ENCODE results near the gene PYDC1.
A peak's percentile ranks its signal among the peaks of the same experiment; 100 is the strongest.
"Not testable (repeated sequence)": the region's sequence is repeated elsewhere in the genome, so short reads cannot be mapped to it uniquely, and the experiment has no call there.

The PYDC1 gene

DNA sequence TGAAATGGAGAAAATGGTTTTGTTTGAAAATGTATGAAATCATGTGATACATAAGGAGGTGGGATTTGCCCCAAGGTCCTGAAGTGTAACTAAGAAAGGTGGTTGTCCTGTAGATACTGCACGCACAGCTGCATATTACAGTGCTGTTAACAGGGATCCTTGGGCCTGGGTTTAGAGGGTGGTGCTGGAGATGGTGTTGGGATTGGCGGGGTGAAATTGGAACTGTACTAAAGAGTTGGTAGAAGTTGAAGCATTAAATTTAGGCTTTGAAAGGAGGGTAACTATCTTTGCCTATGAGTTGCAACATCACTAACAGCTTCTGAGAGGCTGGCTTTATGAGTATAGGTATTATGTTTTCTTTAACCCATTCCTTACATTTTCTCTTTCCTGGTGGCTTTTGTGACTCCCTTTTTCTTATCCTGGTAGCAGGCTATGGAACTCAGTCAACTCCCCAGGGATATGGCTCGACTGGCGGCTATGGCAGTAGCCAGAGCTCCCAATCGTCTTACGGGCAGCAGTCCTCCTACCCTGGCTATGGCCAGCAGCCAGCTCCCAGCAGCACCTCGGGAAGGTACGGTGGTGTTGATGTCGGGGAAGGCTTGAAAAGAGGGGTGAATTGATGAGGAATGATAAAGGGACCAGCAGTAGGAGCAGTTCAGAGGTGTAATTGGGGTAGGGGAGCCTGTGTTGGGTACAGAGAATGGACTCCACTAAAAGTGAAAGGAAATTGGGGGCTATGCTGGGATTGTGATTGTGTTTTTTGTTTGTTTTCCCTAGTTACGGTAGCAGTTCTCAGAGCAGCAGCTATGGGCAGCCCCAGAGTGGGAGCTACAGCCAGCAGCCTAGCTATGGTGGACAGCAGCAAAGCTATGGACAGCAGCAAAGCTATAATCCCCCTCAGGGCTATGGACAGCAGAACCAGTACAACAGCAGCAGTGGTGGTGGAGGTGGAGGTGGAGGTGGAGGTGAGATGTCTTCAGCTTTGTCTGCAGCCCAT is 33.2 kb downstream of the PYDC1 start:
- Histone ChIP-seq H3K27ac (ENCODE audit: low read depth, low read length) (no peak overlapping the region), H3K9me3 (ENCODE audit: low read length) (no peaks in the 10 kb centered on the region), H3K9ac (ENCODE audit: low read length) (no peak overlapping the region), H3K36me3 (ENCODE audit: insufficient read depth, low read length) (peaks cover 60% of the 10 kb centered on the region), H3K4me1 (ENCODE audit: insufficient read depth, low read length) (peaks cover 34% of the 10 kb centered on the region), H3K4me3 (ENCODE audit: low read depth in 1 of 2, low read length in 2 of 2) (no peak overlapping the region), H3K27me3 (ENCODE audit: control insufficient read depth in 1 of 2, insufficient read depth in 2 of 2, low read length in 2 of 2) (no peaks in the 10 kb centered on the region)

- no peaks in the 10 kb centered on the region for H3K27me3 ChIP-seq (ENCODE audit: control insufficient read depth in 1 of 2, insufficient read depth in 2 of 2, low read length in 2 of 2)
- no peak overlapping the region for H3K9ac ChIP-seq (ENCODE audit: low read length)
- H3K9me3 ChIP-seq (ENCODE audit: low read length), result no peaks in the 10 kb centered on the region
- peaks cover 35% of the 10 kb centered on the region for H3K4me1 ChIP-seq (ENCODE audit: insufficient read depth, low read length)
- peak overlapping the region in 1 of 2 donors; percentile 36 for H3K4me3 ChIP-seq (ENCODE audit: low read depth in 1 of 2, low read length in 2 of 2)
- no peak overlapping the region for H3K27ac ChIP-seq (ENCODE audit: low read depth, low read length)
- H3K36me3 ChIP-seq (ENCODE audit: insufficient read depth, low read length), result peaks cover 49% of the 10 kb centered on the region
Measured at GRCh38 chr16:31182391-31182790, 34.5 kb downstream of the PYDC1 start.

DNA sequence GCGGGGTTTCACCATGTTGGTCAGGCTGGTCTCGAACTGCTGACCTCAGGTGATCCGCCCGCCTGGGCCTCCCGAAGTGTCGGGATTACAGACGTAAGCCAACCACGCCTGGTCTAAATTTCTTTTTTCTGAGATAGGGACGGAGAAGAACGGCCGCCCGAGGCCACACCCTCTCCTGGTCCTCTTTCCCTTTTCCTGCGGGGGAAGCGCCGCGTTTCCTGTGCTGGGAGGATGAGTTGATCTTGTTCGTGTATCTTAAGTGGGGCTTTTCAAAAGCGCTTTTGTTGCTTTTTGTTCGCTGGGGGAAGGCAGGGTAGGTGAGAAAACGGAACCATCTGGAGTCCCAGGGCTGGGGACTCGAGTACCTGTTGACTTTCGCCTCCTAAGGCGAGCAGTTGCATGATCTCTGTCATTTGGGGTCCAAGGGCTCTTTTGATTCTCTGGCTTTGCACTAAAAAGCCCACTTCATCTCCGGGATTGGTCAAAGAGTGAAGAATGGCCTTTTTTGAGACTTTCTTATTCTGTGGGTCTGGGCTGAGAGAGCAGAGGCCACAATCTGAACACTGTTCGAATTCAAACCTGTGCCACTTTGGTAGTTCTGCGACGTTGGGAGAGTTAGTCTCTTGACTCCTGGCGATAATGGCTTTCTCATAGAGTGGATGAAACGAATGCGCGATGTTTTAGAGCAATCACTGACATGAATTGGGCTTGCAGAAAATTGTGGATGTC is 35.7 kb downstream of the PYDC1 start:
- H3K4me1 ChIP-seq (ENCODE audit: insufficient read depth, low read length), result peaks cover 35% of the 10 kb centered on the region
- H3K9me3 ChIP-seq (ENCODE audit: low read length), result no peaks in the 10 kb centered on the region
- H3K27me3 ChIP-seq (ENCODE audit: control insufficient read depth in 1 of 2, insufficient read depth in 2 of 2, low read length in 2 of 2), result no peaks in the 10 kb centered on the region
- H3K27ac ChIP-seq (ENCODE audit: low read depth, low read length), result peak overlapping the region; percentile 88
- H3K36me3 ChIP-seq (ENCODE audit: insufficient read depth, low read length), result peaks cover 37% of the 10 kb centered on the region
- H3K4me3 ChIP-seq (ENCODE audit: low read depth in 1 of 2, low read length in 2 of 2), result peak overlapping the region; percentile 65 to 92
- peak overlapping the region; percentile 35 for H3K9ac ChIP-seq (ENCODE audit: low read length)

DNA sequence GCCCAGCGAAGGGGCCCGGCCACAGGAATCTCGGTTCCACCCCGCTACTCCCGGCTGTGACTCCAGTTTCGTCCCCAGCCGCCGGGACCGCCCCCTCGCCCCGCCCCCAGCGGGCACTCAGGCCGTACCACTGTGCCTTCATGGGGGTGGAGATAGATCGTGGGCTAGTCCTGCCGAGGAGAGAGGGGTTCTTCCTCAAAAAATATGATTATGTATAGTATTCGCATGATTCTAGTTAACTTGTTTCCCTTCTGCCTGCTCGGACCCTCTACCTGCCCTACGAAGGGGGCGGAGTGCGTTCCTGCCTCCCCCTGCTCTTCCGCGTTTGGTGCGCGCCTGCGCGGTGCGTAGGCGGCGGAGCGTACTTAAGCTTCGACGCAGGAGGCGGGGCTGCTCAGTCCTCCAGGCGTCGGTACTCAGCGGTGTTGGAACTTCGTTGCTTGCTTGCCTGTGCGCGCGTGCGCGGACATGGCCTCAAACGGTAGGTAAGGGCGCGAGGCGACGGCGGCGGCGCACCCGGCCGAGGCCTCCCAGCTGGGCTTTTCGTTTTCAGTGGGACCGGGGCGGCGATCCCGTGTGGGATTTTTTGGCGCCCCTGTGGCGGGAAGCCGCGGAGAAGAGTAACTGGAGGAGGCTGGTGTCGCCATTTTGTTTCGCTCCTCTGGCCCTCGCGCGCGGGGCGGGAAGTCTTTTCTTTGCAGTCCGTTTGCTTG is 37.0 kb downstream of the PYDC1 start, which contains the start of gene FUS:
Gene FUS, plus strand, starts transcription at position 393 of the 713 bp plus-strand sequence. Its CDS starts 76 bp downstream, at position 469.
- H3K9me3 ChIP-seq (ENCODE audit: low read length), result no peaks in the 10 kb centered on the region
- no peaks in the 10 kb centered on the region for H3K27me3 ChIP-seq (ENCODE audit: control insufficient read depth in 1 of 2, insufficient read depth in 2 of 2, low read length in 2 of 2)
- peaks cover 35% of the 10 kb centered on the region for H3K4me1 ChIP-seq (ENCODE audit: insufficient read depth, low read length)
- peak within 1 kb of the TSS; percentile 65 to 92 for H3K4me3 ChIP-seq (ENCODE audit: low read depth in 1 of 2, low read length in 2 of 2)
- peaks cover 24% of the 10 kb centered on the region for H3K36me3 ChIP-seq (ENCODE audit: insufficient read depth, low read length)
- H3K9ac ChIP-seq (ENCODE audit: low read length), result peak within 1 kb of the TSS; percentile 99
- H3K27ac ChIP-seq (ENCODE audit: low read depth, low read length), result peak within 1 kb of the TSS; percentile 88

DNA sequence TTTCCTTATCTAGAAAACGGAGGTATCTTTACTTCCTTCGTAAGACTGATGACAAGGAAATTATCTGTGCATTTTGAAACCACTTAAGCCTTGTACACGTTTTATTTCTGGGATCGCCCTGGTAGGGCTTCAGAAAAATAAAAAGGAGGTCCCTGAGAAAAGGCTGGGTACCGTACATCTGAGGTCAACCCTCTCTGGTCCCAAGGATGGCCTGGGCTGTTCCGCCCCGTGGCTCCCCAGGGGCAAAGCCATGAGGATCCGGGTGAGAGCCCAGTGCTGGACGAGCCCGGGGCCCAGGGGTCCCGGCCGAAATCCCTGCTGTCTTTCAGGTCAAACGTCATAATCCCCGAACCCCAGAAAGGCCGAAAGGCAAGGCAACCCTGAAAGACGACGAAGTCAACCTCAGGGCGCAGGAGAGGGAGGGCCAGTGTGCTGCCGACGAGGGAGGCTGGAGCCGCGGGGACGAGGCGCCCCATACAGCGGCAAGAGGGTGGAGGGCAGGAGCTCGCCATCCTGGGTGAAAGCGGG is 37.7 kb downstream of the PYDC1 start:
- Histone ChIP-seq H3K9ac (ENCODE audit: low read length) (peak overlapping the region; percentile 99), H3K36me3 (ENCODE audit: insufficient read depth, low read length) (peaks cover 19% of the 10 kb centered on the region), H3K4me1 (ENCODE audit: insufficient read depth, low read length) (peaks cover 35% of the 10 kb centered on the region), H3K4me3 (ENCODE audit: low read depth in 1 of 2, low read length in 2 of 2) (peak overlapping the region; percentile 65 to 92), H3K9me3 (ENCODE audit: low read length) (no peaks in the 10 kb centered on the region), H3K27ac (ENCODE audit: low read depth, low read length) (peak overlapping the region; percentile 88), H3K27me3 (ENCODE audit: control insufficient read depth in 1 of 2, insufficient read depth in 2 of 2, low read length in 2 of 2) (no peaks in the 10 kb centered on the region)

- H3K4me1 ChIP-seq (ENCODE audit: insufficient read depth, low read length), result peaks cover 15% of the 10 kb centered on the region
- no peak overlapping the region for H3K4me3 ChIP-seq (ENCODE audit: low read depth in 1 of 2, low read length in 2 of 2)
- H3K36me3 ChIP-seq (ENCODE audit: insufficient read depth, low read length), result no peaks in the 10 kb centered on the region
- H3K27ac ChIP-seq (ENCODE audit: low read depth, low read length), result no peak overlapping the region
- H3K27me3 ChIP-seq (ENCODE audit: control insufficient read depth in 1 of 2, insufficient read depth in 2 of 2, low read length in 2 of 2), result no peaks in the 10 kb centered on the region
- H3K9me3 ChIP-seq (ENCODE audit: low read length), result no peaks in the 10 kb centered on the region
- H3K9ac ChIP-seq (ENCODE audit: low read length), result no peak overlapping the region
Measured at GRCh38 chr16:31177136-31177535, 39.8 kb downstream of the PYDC1 start.

- H3K4me3 ChIP-seq (ENCODE audit: low read depth in 1 of 2, low read length in 2 of 2); H3K4me1 ChIP-seq (ENCODE audit: insufficient read depth, low read length); H3K36me3 ChIP-seq (ENCODE audit: insufficient read depth, low read length); H3K9ac ChIP-seq (ENCODE audit: low read length); H3K27ac ChIP-seq (ENCODE audit: low read depth, low read length); H3K9me3 ChIP-seq (ENCODE audit: low read length); H3K27me3 ChIP-seq (ENCODE audit: control insufficient read depth in 1 of 2, insufficient read depth in 2 of 2, low read length in 2 of 2): not testable (repeated sequence)
Measured at GRCh38 chr16:31170048-31170447, 46.9 kb downstream of the PYDC1 start.

DNA sequence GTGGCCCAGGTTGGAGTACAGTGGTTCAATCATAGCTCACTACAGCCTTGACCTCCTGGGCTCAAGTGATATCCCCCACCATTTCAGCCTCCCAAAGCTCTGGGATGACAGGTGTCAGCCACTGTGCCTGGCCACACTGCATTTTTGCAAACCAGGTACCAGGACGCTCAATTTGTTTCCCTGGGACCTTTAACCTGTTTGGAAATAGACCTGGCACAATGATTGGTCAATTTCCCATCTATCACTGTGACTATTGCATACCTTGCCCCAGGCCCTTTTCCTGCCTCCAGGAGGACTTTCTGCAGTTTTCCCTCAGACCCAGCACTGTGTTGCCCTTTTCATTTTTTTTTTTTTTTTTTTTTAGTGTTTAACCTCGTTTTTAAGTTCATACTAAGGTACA is 48.1 kb downstream of the PYDC1 start:
- no peak overlapping the region for H3K27ac ChIP-seq (ENCODE audit: low read depth, low read length)
- no peaks in the 10 kb centered on the region for H3K27me3 ChIP-seq (ENCODE audit: control insufficient read depth in 1 of 2, insufficient read depth in 2 of 2, low read length in 2 of 2)
- H3K4me1 ChIP-seq (ENCODE audit: insufficient read depth, low read length), result no peaks in the 10 kb centered on the region
- no peak overlapping the region for H3K9ac ChIP-seq (ENCODE audit: low read length)
- no peaks in the 10 kb centered on the region for H3K9me3 ChIP-seq (ENCODE audit: low read length)
- H3K4me3 ChIP-seq (ENCODE audit: low read depth in 1 of 2, low read length in 2 of 2), result no peak overlapping the region
- no peaks in the 10 kb centered on the region for H3K36me3 ChIP-seq (ENCODE audit: insufficient read depth, low read length)

DNA sequence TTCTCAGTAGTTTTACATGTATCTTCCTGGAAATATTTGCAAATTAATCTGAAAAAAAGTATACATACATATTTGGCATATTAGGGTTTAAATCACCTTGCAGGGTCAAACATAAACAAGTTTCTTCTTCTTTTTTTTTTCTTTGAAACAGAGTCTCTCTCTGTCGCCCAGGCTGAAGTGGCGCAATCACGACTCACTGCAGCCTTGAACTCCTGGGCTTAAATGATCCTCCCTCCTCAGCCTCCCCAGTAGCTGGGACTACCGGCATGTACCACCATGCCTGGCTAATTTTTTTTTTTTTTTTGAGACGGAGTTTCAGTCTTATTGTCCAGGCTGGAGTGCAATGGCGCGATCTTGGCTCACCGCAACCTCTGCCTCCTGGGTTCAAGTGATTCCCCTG is 49.6 kb downstream of the PYDC1 start:
- Histone ChIP-seq H3K4me1 (ENCODE audit: insufficient read depth, low read length) (no peaks in the 10 kb centered on the region), H3K9ac (ENCODE audit: low read length) (no peak overlapping the region), H3K27me3 (ENCODE audit: control insufficient read depth in 1 of 2, insufficient read depth in 2 of 2, low read length in 2 of 2) (no peaks in the 10 kb centered on the region), H3K27ac (ENCODE audit: low read depth, low read length) (no peak overlapping the region), H3K36me3 (ENCODE audit: insufficient read depth, low read length) (no peaks in the 10 kb centered on the region), H3K9me3 (ENCODE audit: low read length) (no peaks in the 10 kb centered on the region), H3K4me3 (ENCODE audit: low read depth in 1 of 2, low read length in 2 of 2) (no peak overlapping the region)

Measured in muscle layer of colon (tissue), 2 donors.